PC-3 (cell line): ENCODE results near the gene RAPGEF3. TPM values are rescaled to one million over a fixed set of nuclear protein-coding genes. Genes with fewer than 3 reads are reported as not detected.

Source experiments
- ATAC-seq: fragments of 200-7000 bp; cut with Tn5 transposase; 2 replicates; pipeline ENCODE4 v1.9.1; 2020; ENCODE audit warnings: mild to moderate bottlenecking, moderate library complexity
- BruUV-seq: library from RNA; stranded (reverse); fragments of 400-500 nt; replicated peaks from 2 replicates; lab custom pipeline; 2021; lab: Mats Ljungman, UMichigan
- CTCF ChIA-PET: fragments of 300-600 bp; sonication (Branson Sonifier 250); formaldehyde crosslinking; loops from one replicate; lab custom pipeline; 2022; ENCODE audit warnings: antibody characterized with exemption; lab: Charles Lee
- POLR2A ChIA-PET: fragments of 300-600 bp; sonication (Branson Sonifier 250); formaldehyde crosslinking; loops from one replicate; lab custom pipeline; 2022; ENCODE audit warnings: antibody characterized with exemption; ENCODE audit not compliant: unreplicated experiment; lab: Charles Lee
- DNase-seq: peaks from one replicate; pipeline ENCODE4 v3.0.0-alpha.2; 2015
- H2AFZ ChIP-seq: fragments of 300-600 bp; sonication (generic); 2 replicates; pipeline ENCODE4 v1.6.0; 2016; ENCODE audit warnings: antibody characterized with exemption, low read length
- H3F3A ChIP-seq: fragments of 300-600 bp; sonication (generic); one replicate; pipeline ENCODE4 v1.6.0; 2017; ENCODE audit warnings: antibody characterized with exemption, low read length, control low read depth, mild to moderate bottlenecking; ENCODE audit not compliant: unreplicated experiment
- H3K27ac ChIP-seq: fragments of 300-600 bp; sonication (generic); 2 replicates; pipeline ENCODE4 v1.5.1; 2016; ENCODE audit warnings: mild to moderate bottlenecking, low read length
- H3K27me3 ChIP-seq: fragments of 300-600 bp; sonication (generic); 2 replicates; pipeline ENCODE4 v1.6.1; 2016; ENCODE audit warnings: low read length, mixed read lengths
- H3K36me3 ChIP-seq: fragments of 300-600 bp; sonication (generic); 2 replicates; pipeline ENCODE4 v1.6.1; 2016; ENCODE audit warnings: low read depth, mixed run types, low read length, mixed read lengths
- H3K4me1 ChIP-seq: fragments of 300-600 bp; sonication (generic); 2 replicates; pipeline ENCODE4 v1.5.1; 2016; ENCODE audit warnings: low read length; ENCODE audit not compliant: insufficient read depth
- H3K4me2 ChIP-seq: fragments of 300-600 bp; sonication (generic); 2 replicates; pipeline ENCODE4 v1.6.0; 2016; ENCODE audit warnings: low read length
- H3K4me3 ChIP-seq: fragments of 300-600 bp; sonication (generic); 2 replicates; pipeline ENCODE4 v1.5.1; 2016; ENCODE audit warnings: mild to moderate bottlenecking, low read length, mixed read lengths
- H3K79me2 ChIP-seq: fragments of 300-600 bp; sonication (generic); 2 replicates; pipeline ENCODE4 v1.6.1; 2017; ENCODE audit warnings: low read length, mixed read lengths
- H3K9ac ChIP-seq: fragments of 300-600 bp; sonication (generic); 2 replicates; pipeline ENCODE4 v1.6.0; 2016; ENCODE audit warnings: mild to moderate bottlenecking, low read length
- H3K9me2 ChIP-seq: fragments of 300-600 bp; sonication (generic); replicated peaks from 2 replicates; pipeline ENCODE4 v1.6.1; 2016; ENCODE audit warnings: mixed run types, low read length, mixed read lengths
- H3K9me3 ChIP-seq: fragments of 300-600 bp; sonication (generic); 2 replicates; pipeline ENCODE4 v1.6.1; 2016; ENCODE audit warnings: low read length, mixed read lengths
- H4K20me1 ChIP-seq: fragments of 300-600 bp; sonication (generic); 2 replicates; pipeline ENCODE4 v1.6.1; 2016; ENCODE audit warnings: low read length, mixed read lengths
- CTCF ChIP-seq: fragments of 300-600 bp; sonication (generic); conservative IDR thresholded peaks from 2 replicates; pipeline ENCODE4 v1.5.1; 2017; ENCODE audit warnings: antibody characterized with exemption, low read depth, mild to moderate bottlenecking, low read length
- EZH2 ChIP-seq: fragments of 300-600 bp; sonication (generic); IDR thresholded peaks from one replicate; pipeline ENCODE4 v1.6.1; 2017; ENCODE audit warnings: antibody characterized with exemption, mild to moderate bottlenecking, low read length; ENCODE audit not compliant: unreplicated experiment
- EZH2phosphoT487 ChIP-seq: fragments of 300-600 bp; sonication (generic); IDR thresholded peaks from 2 replicates; pipeline ENCODE4 v1.6.1; 2018; ENCODE audit warnings: mild to moderate bottlenecking, antibody characterized with exemption, low read length, borderline replicate concordance
- intact Hi-C: fragments of 100-400 bp; cut with micrococcal nuclease; formaldehyde crosslinking; loops from 2 replicates; pipeline ENCODE4 v1.9.0; 2023
- total RNA-seq: library from RNA; depleted of rRNA; stranded (reverse); fragments of >200 nt; gene quantifications from 2 replicates; pipeline ENCODE4 v1.2.3, GENCODE V29; 2014

Gene RAPGEF3
- total RNA-seq, 1 experiment from 2014 or later: 6.7 TPM

GRCh38 chr12:47793015-47793681 lies 34.5 kb upstream of the RAPGEF3 start:
- Histone ChIP-seq H3K27ac (no peak overlapping the region), H2AFZ (no peak overlapping the region), H3K4me2 (no peak overlapping the region), H3K79me2 (no peaks in the 10 kb centered on the region), H3K4me3 (no peak overlapping the region), H3K27me3 (no peaks in the 10 kb centered on the region), H3K9me2 (no peaks in the 10 kb centered on the region), H3K4me1 (no peaks in the 10 kb centered on the region), H3K9ac (no peak overlapping the region), H3K36me3 (peaks cover 42% of the 10 kb centered on the region), H3K9me3 (no peaks in the 10 kb centered on the region), H4K20me1 (no peaks in the 10 kb centered on the region), H3F3A (no peaks in the 10 kb centered on the region)
- CTCF ChIA-PET: interaction anchor here (0.6 kb wide), 1 partner anchor 43 kb away, joined by 12 read pairs; no protein-coding TSS in a partner anchor
- TF ChIP-seq CTCF (no peak), EZH2phosphoT487 (no peak), EZH2 (no peak)
- BruUV-seq: no TSS peak
- DNase-seq (no peak), ATAC-seq (no peak)
- intact Hi-C loops: no loop called here
- POLR2A ChIA-PET: no interaction called here

- no peaks in the 10 kb centered on the region for H3K27me3 ChIP-seq
Measured at GRCh38 chr12:47791874-47792273, 33.2 kb upstream of the RAPGEF3 start.

More at GRCh38 chr12:47791874-47792273, 33.2 kb upstream of the RAPGEF3 start:
- no TSS peak for BruUV-seq
- no peak overlapping the region for H2AFZ ChIP-seq
- H3K9me2 ChIP-seq: no peaks in the 10 kb centered on the region
- H3F3A ChIP-seq: no peaks in the 10 kb centered on the region
- CTCF ChIA-PET: no interaction called here
- no peak overlapping the region for H3K4me3 ChIP-seq
- no peaks in the 10 kb centered on the region for H3K9me3 ChIP-seq
- H4K20me1 ChIP-seq: no peaks in the 10 kb centered on the region
- H3K79me2 ChIP-seq: no peaks in the 10 kb centered on the region
- ATAC-seq (no peak), DNase-seq (no peak)
- TF ChIP-seq EZH2 (no peak), EZH2phosphoT487 (no peak), CTCF (no peak)
- H3K9ac ChIP-seq: no peak overlapping the region
- H3K36me3 ChIP-seq: peaks cover 55% of the 10 kb centered on the region
- POLR2A ChIA-PET: no interaction called here
- intact Hi-C loops: no loop called here
- H3K27ac ChIP-seq: no peak overlapping the region
- no peak overlapping the region for H3K4me2 ChIP-seq
- no peaks in the 10 kb centered on the region for H3K4me1 ChIP-seq
